ENCODE results near the gene DLL1.

Gene DLL1

GRCh38 chr6:170259278-170259677, 31.6 kb downstream of the DLL1 start:
- Mint-ChIP-seq H3K36me3 (ENCODE audit: low read depth) (no peaks in the 10 kb centered on the region), H3K27me3 (ENCODE audit: low read depth) (peaks cover 17% of the 10 kb centered on the region), H3K4me3 (no peak overlapping the region), H3K9me3 (no peaks in the 10 kb centered on the region), H3K4me1 (ENCODE audit: low read depth) (no peaks in the 10 kb centered on the region), H3K27ac (no peak overlapping the region)

- H3K27ac Mint-ChIP-seq, result no peak overlapping the region
- H3K36me3 Mint-ChIP-seq (ENCODE audit: low read depth), result no peaks in the 10 kb centered on the region
- H3K27me3 Mint-ChIP-seq (ENCODE audit: low read depth), result peaks cover 13% of the 10 kb centered on the region
Measured at GRCh38 chr6:170258407-170258806, 32.5 kb downstream of the DLL1 start.

GRCh38 chr6:170257376-170257775, 33.5 kb downstream of the DLL1 start:
- Mint-ChIP-seq H3K27ac (no peak overlapping the region), H3K36me3 (ENCODE audit: low read depth) (no peaks in the 10 kb centered on the region), H3K9me3 (no peaks in the 10 kb centered on the region), H3K27me3 (ENCODE audit: low read depth) (peaks cover 3% of the 10 kb centered on the region), H3K4me1 (ENCODE audit: low read depth) (no peaks in the 10 kb centered on the region), H3K4me3 (no peak overlapping the region)

More at GRCh38 chr6:170258407-170258806, 32.5 kb downstream of the DLL1 start:
- H3K9me3 Mint-ChIP-seq, result no peaks in the 10 kb centered on the region
- no peaks in the 10 kb centered on the region for H3K4me1 Mint-ChIP-seq (ENCODE audit: low read depth)
- H3K4me3 Mint-ChIP-seq, result no peak overlapping the region

GRCh38 chr6:170256641-170257040, 34.2 kb downstream of the DLL1 start:
- Mint-ChIP-seq H3K9me3 (no peaks in the 10 kb centered on the region), H3K27ac (no peak overlapping the region), H3K4me1 (ENCODE audit: low read depth) (no peaks in the 10 kb centered on the region), H3K4me3 (no peak overlapping the region), H3K27me3 (ENCODE audit: low read depth) (peaks cover 3% of the 10 kb centered on the region), H3K36me3 (ENCODE audit: low read depth) (no peaks in the 10 kb centered on the region)

GRCh38 chr6:170255426-170256125, 35.3 kb downstream of the DLL1 start:
- Mint-ChIP-seq H3K27ac (no peak overlapping the region), H3K27me3 (ENCODE audit: low read depth) (peaks cover 3% of the 10 kb centered on the region)

GRCh38 chr6:170254315-170255213, 36.3 kb downstream of the DLL1 start:
- H3K4me3 Mint-ChIP-seq, result no peak overlapping the region
- H3K27me3 Mint-ChIP-seq (ENCODE audit: low read depth), result peaks cover 3% of the 10 kb centered on the region
- no peaks in the 10 kb centered on the region for H3K9me3 Mint-ChIP-seq
- H3K36me3 Mint-ChIP-seq (ENCODE audit: low read depth), result no peaks in the 10 kb centered on the region
- H3K4me1 Mint-ChIP-seq (ENCODE audit: low read depth), result no peaks in the 10 kb centered on the region
- H3K27ac Mint-ChIP-seq, result no peak overlapping the region

More at GRCh38 chr6:170255426-170256125, 35.3 kb downstream of the DLL1 start:
- Mint-ChIP-seq H3K36me3 (ENCODE audit: low read depth) (no peaks in the 10 kb centered on the region), H3K4me3 (no peak overlapping the region), H3K9me3 (no peaks in the 10 kb centered on the region), H3K4me1 (ENCODE audit: low read depth) (no peaks in the 10 kb centered on the region)

GRCh38 chr6:170253910-170254269, 37.0 kb downstream of the DLL1 start:
- Mint-ChIP-seq H3K9me3 (no peaks in the 10 kb centered on the region), H3K4me3 (no peak overlapping the region), H3K27me3 (ENCODE audit: low read depth) (peaks cover 3% of the 10 kb centered on the region), H3K36me3 (ENCODE audit: low read depth) (no peaks in the 10 kb centered on the region), H3K27ac (no peak overlapping the region), H3K4me1 (ENCODE audit: low read depth) (no peaks in the 10 kb centered on the region)

- H3K4me1 Mint-ChIP-seq (ENCODE audit: low read depth), result no peaks in the 10 kb centered on the region
- no peaks in the 10 kb centered on the region for H3K36me3 Mint-ChIP-seq (ENCODE audit: low read depth)
- H3K27ac Mint-ChIP-seq, result no peak overlapping the region
- no peaks in the 10 kb centered on the region for H3K27me3 Mint-ChIP-seq (ENCODE audit: low read depth)
- no peak overlapping the region for H3K4me3 Mint-ChIP-seq
- H3K9me3 Mint-ChIP-seq, result no peaks in the 10 kb centered on the region
Measured at GRCh38 chr6:170253226-170253909, 37.5 kb downstream of the DLL1 start.

GRCh38 chr6:170251776-170252571, 38.9 kb downstream of the DLL1 start:
- no peaks in the 10 kb centered on the region for H3K36me3 Mint-ChIP-seq (ENCODE audit: low read depth)
- no peaks in the 10 kb centered on the region for H3K27me3 Mint-ChIP-seq (ENCODE audit: low read depth)
- no peak overlapping the region for H3K27ac Mint-ChIP-seq
- no peak overlapping the region for H3K4me3 Mint-ChIP-seq
- no peaks in the 10 kb centered on the region for H3K4me1 Mint-ChIP-seq (ENCODE audit: low read depth)
- H3K9me3 Mint-ChIP-seq, result no peaks in the 10 kb centered on the region

- H3K36me3 Mint-ChIP-seq (ENCODE audit: low read depth), result no peaks in the 10 kb centered on the region
- H3K27me3 Mint-ChIP-seq (ENCODE audit: low read depth), result no peaks in the 10 kb centered on the region
- no peak overlapping the region for H3K4me3 Mint-ChIP-seq
- no peaks in the 10 kb centered on the region for H3K4me1 Mint-ChIP-seq (ENCODE audit: low read depth)
- H3K27ac Mint-ChIP-seq, result no peak overlapping the region
- H3K9me3 Mint-ChIP-seq, result no peaks in the 10 kb centered on the region
Measured at GRCh38 chr6:170250981-170251775, 39.7 kb downstream of the DLL1 start.

- no peak overlapping the region for H3K27ac Mint-ChIP-seq
- H3K4me1 Mint-ChIP-seq (ENCODE audit: low read depth), result no peaks in the 10 kb centered on the region
- H3K4me3 Mint-ChIP-seq, result no peak overlapping the region
- no peaks in the 10 kb centered on the region for H3K9me3 Mint-ChIP-seq
- H3K36me3 Mint-ChIP-seq (ENCODE audit: low read depth), result no peaks in the 10 kb centered on the region
- no peaks in the 10 kb centered on the region for H3K27me3 Mint-ChIP-seq (ENCODE audit: low read depth)
Measured at GRCh38 chr6:170250455-170250854, 40.4 kb downstream of the DLL1 start.

GRCh38 chr6:170249817-170250216, 41.1 kb downstream of the DLL1 start:
- no peak overlapping the region for H3K4me3 Mint-ChIP-seq
- H3K36me3 Mint-ChIP-seq (ENCODE audit: low read depth), result no peaks in the 10 kb centered on the region
- H3K27me3 Mint-ChIP-seq (ENCODE audit: low read depth), result no peaks in the 10 kb centered on the region
- H3K27ac Mint-ChIP-seq, result no peak overlapping the region
- H3K9me3 Mint-ChIP-seq, result no peaks in the 10 kb centered on the region
- no peaks in the 10 kb centered on the region for H3K4me1 Mint-ChIP-seq (ENCODE audit: low read depth)

- no peak overlapping the region for H3K4me3 Mint-ChIP-seq
- H3K9me3 Mint-ChIP-seq, result no peaks in the 10 kb centered on the region
- no peaks in the 10 kb centered on the region for H3K27me3 Mint-ChIP-seq (ENCODE audit: low read depth)
- no peaks in the 10 kb centered on the region for H3K4me1 Mint-ChIP-seq (ENCODE audit: low read depth)
- H3K27ac Mint-ChIP-seq, result no peak overlapping the region
- no peaks in the 10 kb centered on the region for H3K36me3 Mint-ChIP-seq (ENCODE audit: low read depth)
Measured at GRCh38 chr6:170248861-170249600, 41.8 kb downstream of the DLL1 start.
